Thoracic aorta (tissue), 2 donors: ENCODE results near the gene PREX1. TPM values are rescaled to one million over a fixed set of nuclear protein-coding genes. Genes with fewer than 3 reads are reported as not detected.
A peak's percentile ranks its signal among the peaks of the same experiment; 100 is the strongest.

Experiments
- ATAC-seq: fragments of 150-250 bp; one replicate; pipeline ENCODE4 v1.8.0; 2017; ENCODE audit warnings: low read depth; ENCODE audit not compliant: insufficient number of reproducible peaks, low FRiP score
- DNase-seq: peaks from one replicate; pipeline ENCODE4 v3.0.0-alpha.2; 2020; ENCODE audit warnings: low spot score
- H3K27ac ChIP-seq, 2 donors: fragments of 200-600 bp; sonication (generic); 1 replicate in 1 of 2; 2 replicates in 1 of 2; pipeline ENCODE4 v1.5.1; 2016; ENCODE audit warnings: mild to moderate bottlenecking in 2 of 2, moderate library complexity in 2 of 2
- H3K27me3 ChIP-seq: fragments of 200-600 bp; sonication (generic); replicated peaks from 2 replicates; pipeline ENCODE4 v1.6.0; 2016; ENCODE audit warnings: mild to moderate bottlenecking; ENCODE audit not compliant: insufficient read depth
- H3K36me3 ChIP-seq: fragments of 200-600 bp; sonication (generic); one replicate; pipeline ENCODE4 v1.5.1; 2016
- H3K4me1 ChIP-seq, 2 donors: fragments of 200-600 bp; sonication (generic); 1 replicate in 1 of 2; 2 replicates in 1 of 2; pipeline versions ENCODE4 v1.5.1 to v1.6.0; 2016; ENCODE audit warnings: low read depth in 2 of 2, mild to moderate bottlenecking in 1 of 2; ENCODE audit not compliant: control insufficient read depth in 1 of 2
- H3K4me3 ChIP-seq: fragments of 200-600 bp; sonication (generic); 2 replicates; pipeline ENCODE4 v1.5.1; 2016; ENCODE audit warnings: mild to moderate bottlenecking
- H3K9me3 ChIP-seq: fragments of 200-600 bp; sonication (generic); 2 replicates; pipeline ENCODE4 v1.5.1; 2016
- total RNA-seq, 2 donors: library from RNA; depleted of rRNA; stranded (reverse); fragments of >200 nt; gene quantifications; one replicate each; pipeline versions ENCODE4 v1.1.0 to v1.2.3, GENCODE V29; 2016
- TF ChIP-seq, protein P1 (sequence below): fragments of 200-600 bp; sonication (generic); IDR thresholded peaks from one replicate; pipeline ENCODE4 v1.5.1; 2019; ENCODE audit warnings: antibody characterized with exemption

Gene PREX1
- total RNA-seq, 2 donors from 2014 or later = 94.6 to 101 TPM

DNA sequence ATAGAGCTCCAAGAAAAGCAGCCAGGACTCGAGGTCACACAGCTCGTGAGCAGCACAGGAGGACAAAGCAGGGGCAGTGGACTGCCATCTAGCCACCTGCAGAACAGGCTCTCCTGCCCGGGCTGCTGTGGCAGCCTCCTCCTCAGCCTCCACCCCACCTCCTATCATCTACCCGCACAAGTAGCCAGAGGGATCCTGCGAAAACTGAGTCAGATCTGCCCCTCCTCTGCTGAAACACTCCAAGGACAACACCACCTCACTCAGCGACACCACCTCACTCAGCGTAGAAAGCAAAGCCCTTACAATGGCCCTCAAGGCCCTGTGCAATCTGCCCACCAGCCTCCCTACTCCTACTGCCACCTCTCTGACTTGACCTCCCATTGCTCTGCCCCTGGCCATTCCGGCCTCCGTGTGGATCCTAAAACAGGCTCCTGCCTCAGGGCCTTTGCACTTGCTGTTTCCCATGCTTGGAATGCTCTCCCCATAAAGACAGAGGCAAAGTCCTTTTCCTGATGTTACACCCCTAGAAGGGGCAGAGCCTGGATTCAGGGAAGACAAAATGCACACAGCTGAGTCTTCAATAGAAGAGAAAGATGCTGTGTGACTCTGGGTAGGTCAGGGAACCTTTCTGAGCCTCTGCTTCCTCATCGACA is 19.3 kb downstream of the PREX1 start:
- H3K36me3 ChIP-seq = no peaks in the 10 kb centered on the region
- TF ChIP-seq, protein P1, sequence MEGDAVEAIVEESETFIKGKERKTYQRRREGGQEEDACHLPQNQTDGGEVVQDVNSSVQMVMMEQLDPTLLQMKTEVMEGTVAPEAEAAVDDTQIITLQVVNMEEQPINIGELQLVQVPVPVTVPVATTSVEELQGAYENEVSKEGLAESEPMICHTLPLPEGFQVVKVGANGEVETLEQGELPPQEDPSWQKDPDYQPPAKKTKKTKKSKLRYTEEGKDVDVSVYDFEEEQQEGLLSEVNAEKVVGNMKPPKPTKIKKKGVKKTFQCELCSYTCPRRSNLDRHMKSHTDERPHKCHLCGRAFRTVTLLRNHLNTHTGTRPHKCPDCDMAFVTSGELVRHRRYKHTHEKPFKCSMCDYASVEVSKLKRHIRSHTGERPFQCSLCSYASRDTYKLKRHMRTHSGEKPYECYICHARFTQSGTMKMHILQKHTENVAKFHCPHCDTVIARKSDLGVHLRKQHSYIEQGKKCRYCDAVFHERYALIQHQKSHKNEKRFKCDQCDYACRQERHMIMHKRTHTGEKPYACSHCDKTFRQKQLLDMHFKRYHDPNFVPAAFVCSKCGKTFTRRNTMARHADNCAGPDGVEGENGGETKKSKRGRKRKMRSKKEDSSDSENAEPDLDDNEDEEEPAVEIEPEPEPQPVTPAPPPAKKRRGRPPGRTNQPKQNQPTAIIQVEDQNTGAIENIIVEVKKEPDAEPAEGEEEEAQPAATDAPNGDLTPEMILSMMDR = no peak
- H3K4me1 ChIP-seq = peaks cover 21 to 60% of the 10 kb centered on the region in 2 donors
- DNase-seq (no peak), ATAC-seq (no peak)
- H3K27ac ChIP-seq = peak overlapping the region; percentile 43 to 54
- no peaks in the 10 kb centered on the region for H3K27me3 ChIP-seq
- no peak overlapping the region for H3K4me3 ChIP-seq
- no peaks in the 10 kb centered on the region for H3K9me3 ChIP-seq

- peak; percentile 44 for ATAC-seq
- peak overlapping the region; percentile 43 to 54 for H3K27ac ChIP-seq
Observed at GRCh38 chr20:48807586-48808381, 20.0 kb downstream of the PREX1 start.

DNA sequence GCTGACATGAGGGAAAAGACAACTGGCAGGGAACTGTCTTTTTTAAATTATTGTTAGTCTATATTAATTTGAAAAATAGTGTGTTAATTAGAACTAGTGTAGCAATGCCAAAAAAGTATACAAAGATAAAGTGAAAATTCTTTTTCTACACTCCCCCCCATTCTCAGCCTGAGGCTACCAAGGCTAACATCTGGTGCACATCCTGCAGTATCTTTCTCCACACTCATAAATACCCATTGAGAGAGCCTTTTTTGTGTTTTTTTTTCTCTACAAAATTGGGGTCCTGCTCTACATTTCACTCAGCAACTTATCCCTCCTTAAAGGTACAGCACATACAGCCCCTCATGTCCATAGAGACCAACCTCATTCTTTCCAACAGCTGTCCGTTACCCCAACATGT is 20.7 kb downstream of the PREX1 start:
- ATAC-seq (no peak), DNase-seq (no peak)
- Histone ChIP-seq H3K36me3 (no peaks in the 10 kb centered on the region), H3K27me3 (no peaks in the 10 kb centered on the region), H3K4me1 (peaks cover 21 to 52% of the 10 kb centered on the region in 2 donors), H3K4me3 (peak overlapping the region; percentile 56), H3K27ac (no peak overlapping the region), H3K9me3 (no peaks in the 10 kb centered on the region)
- TF ChIP-seq, protein P1 = no peak

More at GRCh38 chr20:48807586-48808381, 20.0 kb downstream of the PREX1 start:
- TF ChIP-seq, protein P1 = peak; percentile 24
- DNase-seq = peak; percentile 64
- Histone ChIP-seq H3K9me3 (no peaks in the 10 kb centered on the region), H3K4me1 (peaks cover 21 to 52% of the 10 kb centered on the region in 2 donors), H3K4me3 (peak overlapping the region; percentile 56), H3K27me3 (no peaks in the 10 kb centered on the region), H3K36me3 (no peaks in the 10 kb centered on the region)

DNA sequence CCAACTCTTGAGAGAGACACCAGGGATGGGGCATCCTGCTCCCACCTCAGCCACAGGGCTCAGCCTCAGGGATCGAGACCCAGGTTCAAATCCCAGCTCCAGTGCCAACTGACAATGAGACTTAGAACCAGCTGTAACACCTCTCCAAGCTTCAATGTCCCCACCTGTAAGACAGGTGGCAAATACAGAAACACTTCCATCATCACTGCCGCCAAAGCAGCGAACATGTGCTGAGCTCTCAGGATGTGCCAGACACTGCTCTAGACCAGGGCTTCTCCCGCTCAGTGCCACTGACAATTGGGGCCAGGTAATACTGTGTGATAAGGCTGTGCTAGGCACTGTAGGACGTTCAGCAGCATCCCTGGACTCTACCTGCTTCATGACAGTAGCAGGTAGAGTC is 22.1 kb downstream of the PREX1 start:
- Histone ChIP-seq H3K9me3 (no peaks in the 10 kb centered on the region), H3K36me3 (no peaks in the 10 kb centered on the region), H3K27me3 (no peaks in the 10 kb centered on the region), H3K27ac (no peak overlapping the region), H3K4me1 (peaks cover 21 to 52% of the 10 kb centered on the region in 2 donors), H3K4me3 (no peak overlapping the region)
- DNase-seq (no peak), ATAC-seq (no peak)
- TF ChIP-seq, protein P1 = no peak

GRCh38 chr20:48805286-48805685 is 22.5 kb downstream of the PREX1 start:
- Histone ChIP-seq H3K4me3 (no peak overlapping the region), H3K27me3 (no peaks in the 10 kb centered on the region), H3K9me3 (no peaks in the 10 kb centered on the region), H3K36me3 (no peaks in the 10 kb centered on the region), H3K27ac (no peak overlapping the region), H3K4me1 (peaks cover 21 to 53% of the 10 kb centered on the region in 2 donors)
- TF ChIP-seq, protein P1 = no peak
- DNase-seq (no peak), ATAC-seq (no peak)
